ENCODE results near the gene UMOD.

DNA sequence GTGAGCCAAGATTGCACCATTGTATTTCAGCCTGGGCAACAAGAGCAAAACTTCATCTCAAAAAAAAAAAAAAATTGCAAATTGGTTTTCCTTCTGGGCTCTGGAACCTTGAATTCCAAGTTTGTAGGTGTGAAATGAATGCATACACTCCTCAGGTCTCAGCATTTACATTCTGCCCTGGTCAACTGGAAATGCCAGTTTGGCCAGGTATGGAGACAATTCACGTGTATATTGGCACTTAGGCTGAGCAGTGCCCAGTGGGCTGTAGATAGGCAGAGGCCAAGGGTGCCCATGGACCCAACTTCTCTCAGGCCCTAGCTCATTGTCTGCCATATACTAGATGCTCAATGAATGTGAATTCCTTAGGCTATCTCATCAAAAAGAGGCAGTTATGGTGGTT is 36.3 kb upstream of the UMOD start:
- TF ChIP-seq EZH2phosphoT487 (IDR thresholded peaks at IDR 0.05; ENCODE audit: low read depth), result no peak
- TF ChIP-seq, protein P1, sequence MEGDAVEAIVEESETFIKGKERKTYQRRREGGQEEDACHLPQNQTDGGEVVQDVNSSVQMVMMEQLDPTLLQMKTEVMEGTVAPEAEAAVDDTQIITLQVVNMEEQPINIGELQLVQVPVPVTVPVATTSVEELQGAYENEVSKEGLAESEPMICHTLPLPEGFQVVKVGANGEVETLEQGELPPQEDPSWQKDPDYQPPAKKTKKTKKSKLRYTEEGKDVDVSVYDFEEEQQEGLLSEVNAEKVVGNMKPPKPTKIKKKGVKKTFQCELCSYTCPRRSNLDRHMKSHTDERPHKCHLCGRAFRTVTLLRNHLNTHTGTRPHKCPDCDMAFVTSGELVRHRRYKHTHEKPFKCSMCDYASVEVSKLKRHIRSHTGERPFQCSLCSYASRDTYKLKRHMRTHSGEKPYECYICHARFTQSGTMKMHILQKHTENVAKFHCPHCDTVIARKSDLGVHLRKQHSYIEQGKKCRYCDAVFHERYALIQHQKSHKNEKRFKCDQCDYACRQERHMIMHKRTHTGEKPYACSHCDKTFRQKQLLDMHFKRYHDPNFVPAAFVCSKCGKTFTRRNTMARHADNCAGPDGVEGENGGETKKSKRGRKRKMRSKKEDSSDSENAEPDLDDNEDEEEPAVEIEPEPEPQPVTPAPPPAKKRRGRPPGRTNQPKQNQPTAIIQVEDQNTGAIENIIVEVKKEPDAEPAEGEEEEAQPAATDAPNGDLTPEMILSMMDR (IDR thresholded peaks at IDR 0.05; ENCODE audit: low read depth, low read length), result no peak
